ENCODE measurements around the gene VAT1L. TPM values are rescaled to one million over a fixed set of nuclear protein-coding genes. Genes with fewer than 3 reads are reported as not detected.

VAT1L gene
- total RNA-seq, 1 experiment from 2014 or later: 19.1 TPM

DNA sequence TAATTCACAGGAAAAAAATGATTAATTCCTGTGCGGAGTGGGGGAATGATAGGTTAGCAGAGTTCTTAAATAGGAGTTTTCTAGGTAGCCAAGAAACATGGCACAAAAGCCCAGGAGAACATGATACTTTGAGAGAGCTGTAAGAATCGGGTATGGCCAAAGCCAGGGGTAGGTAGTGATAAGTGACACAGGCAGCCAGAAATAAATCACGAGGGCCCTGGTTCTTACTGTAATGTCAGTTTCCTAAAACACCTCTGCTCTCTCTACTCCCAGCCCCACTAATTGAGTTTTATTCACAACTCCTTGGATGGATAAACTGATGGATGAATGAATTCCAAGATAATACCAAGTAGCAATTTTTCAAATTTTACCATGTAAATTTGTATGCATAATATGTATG lies 54.1 kb downstream of the VAT1L start (continued):
- TF ChIP-seq, protein P1, sequence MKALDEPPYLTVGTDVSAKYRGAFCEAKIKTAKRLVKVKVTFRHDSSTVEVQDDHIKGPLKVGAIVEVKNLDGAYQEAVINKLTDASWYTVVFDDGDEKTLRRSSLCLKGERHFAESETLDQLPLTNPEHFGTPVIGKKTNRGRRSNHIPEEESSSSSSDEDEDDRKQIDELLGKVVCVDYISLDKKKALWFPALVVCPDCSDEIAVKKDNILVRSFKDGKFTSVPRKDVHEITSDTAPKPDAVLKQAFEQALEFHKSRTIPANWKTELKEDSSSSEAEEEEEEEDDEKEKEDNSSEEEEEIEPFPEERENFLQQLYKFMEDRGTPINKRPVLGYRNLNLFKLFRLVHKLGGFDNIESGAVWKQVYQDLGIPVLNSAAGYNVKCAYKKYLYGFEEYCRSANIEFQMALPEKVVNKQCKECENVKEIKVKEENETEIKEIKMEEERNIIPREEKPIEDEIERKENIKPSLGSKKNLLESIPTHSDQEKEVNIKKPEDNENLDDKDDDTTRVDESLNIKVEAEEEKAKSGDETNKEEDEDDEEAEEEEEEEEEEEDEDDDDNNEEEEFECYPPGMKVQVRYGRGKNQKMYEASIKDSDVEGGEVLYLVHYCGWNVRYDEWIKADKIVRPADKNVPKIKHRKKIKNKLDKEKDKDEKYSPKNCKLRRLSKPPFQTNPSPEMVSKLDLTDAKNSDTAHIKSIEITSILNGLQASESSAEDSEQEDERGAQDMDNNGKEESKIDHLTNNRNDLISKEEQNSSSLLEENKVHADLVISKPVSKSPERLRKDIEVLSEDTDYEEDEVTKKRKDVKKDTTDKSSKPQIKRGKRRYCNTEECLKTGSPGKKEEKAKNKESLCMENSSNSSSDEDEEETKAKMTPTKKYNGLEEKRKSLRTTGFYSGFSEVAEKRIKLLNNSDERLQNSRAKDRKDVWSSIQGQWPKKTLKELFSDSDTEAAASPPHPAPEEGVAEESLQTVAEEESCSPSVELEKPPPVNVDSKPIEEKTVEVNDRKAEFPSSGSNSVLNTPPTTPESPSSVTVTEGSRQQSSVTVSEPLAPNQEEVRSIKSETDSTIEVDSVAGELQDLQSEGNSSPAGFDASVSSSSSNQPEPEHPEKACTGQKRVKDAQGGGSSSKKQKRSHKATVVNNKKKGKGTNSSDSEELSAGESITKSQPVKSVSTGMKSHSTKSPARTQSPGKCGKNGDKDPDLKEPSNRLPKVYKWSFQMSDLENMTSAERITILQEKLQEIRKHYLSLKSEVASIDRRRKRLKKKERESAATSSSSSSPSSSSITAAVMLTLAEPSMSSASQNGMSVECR (CRISPR knock-in tag; IDR thresholded peaks at IDR 0.05; ENCODE audit: borderline replicate concordance): no peak
- TF ChIP-seq SP1 (CRISPR knock-in tag; conservative IDR thresholded peaks at IDR 0.05) (no peak), GRHL2 (CRISPR knock-in tag; IDR thresholded peaks at IDR 0.05; ENCODE audit: insufficient replicate concordance, severe bottlenecking) (no peak), ZNF671 (CRISPR knock-in tag; IDR thresholded peaks at IDR 0.05) (no peak), ZNF396 (CRISPR knock-in tag; IDR thresholded peaks at IDR 0.05; ENCODE audit: borderline replicate concordance) (no peak), ELF4 (CRISPR knock-in tag; IDR thresholded peaks at IDR 0.05; ENCODE audit: low read depth) (no peak)
- TF ChIP-seq, protein P2, sequence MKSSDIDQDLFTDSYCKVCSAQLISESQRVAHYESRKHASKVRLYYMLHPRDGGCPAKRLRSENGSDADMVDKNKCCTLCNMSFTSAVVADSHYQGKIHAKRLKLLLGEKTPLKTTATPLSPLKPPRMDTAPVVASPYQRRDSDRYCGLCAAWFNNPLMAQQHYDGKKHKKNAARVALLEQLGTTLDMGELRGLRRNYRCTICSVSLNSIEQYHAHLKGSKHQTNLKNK (CRISPR knock-in tag; IDR thresholded peaks at IDR 0.05): no peak

DNA sequence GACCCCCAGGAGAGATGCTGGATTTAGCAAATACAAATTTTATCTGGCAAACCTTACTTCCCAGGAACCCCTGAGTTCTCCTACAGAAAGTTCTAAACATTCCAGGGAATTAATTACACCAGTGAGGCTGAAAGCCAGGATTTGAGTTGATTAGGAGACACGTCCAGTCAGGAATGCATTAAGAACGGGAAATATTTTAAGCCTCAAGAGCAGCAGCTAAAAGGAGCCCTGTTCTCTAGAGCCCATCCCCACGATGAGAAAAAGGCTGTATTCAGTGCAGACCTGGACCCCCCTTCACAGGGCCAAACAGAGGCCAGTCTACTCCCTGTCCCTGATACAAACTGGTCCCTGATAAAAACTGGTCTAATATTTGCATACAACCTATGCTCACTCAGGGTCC lies 55.0 kb downstream of the VAT1L start:
- ChIA-PET CTCF (no interaction called here), POLR2A (no interaction called here)
- TF ChIP-seq MYBL2 (CRISPR knock-in tag; IDR thresholded peaks at IDR 0.05) (no peak), SMAD3 (CRISPR knock-in tag; IDR thresholded peaks at IDR 0.05; ENCODE audit: borderline replicate concordance) (no peak), ZNF121 (CRISPR knock-in tag; IDR thresholded peaks at IDR 0.05) (no peak)
- TF ChIP-seq, protein P2 (CRISPR knock-in tag; IDR thresholded peaks at IDR 0.05): no peak
- TF ChIP-seq, protein P3, sequence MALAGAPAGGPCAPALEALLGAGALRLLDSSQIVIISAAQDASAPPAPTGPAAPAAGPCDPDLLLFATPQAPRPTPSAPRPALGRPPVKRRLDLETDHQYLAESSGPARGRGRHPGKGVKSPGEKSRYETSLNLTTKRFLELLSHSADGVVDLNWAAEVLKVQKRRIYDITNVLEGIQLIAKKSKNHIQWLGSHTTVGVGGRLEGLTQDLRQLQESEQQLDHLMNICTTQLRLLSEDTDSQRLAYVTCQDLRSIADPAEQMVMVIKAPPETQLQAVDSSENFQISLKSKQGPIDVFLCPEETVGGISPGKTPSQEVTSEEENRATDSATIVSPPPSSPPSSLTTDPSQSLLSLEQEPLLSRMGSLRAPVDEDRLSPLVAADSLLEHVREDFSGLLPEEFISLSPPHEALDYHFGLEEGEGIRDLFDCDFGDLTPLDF (CRISPR knock-in tag; IDR thresholded peaks at IDR 0.05): no peak
- ATAC-seq (no peak), DNase-seq (ENCODE audit: low spot score) (no peak)
- Mint-ChIP-seq H3K27ac (no peak overlapping the region), H3K4me3 (no peak overlapping the region), H3K9me3 (no peaks in the 10 kb centered on the region; the same call in 1 of the 2 replicates), H3K36me3 (peaks cover 6% of the 10 kb centered on the region; the same call in 1 of the 2 replicates), H3K27me3 (ENCODE audit: low read depth) (no peaks in the 10 kb centered on the region), H3K4me1 (peaks cover 12% of the 10 kb centered on the region)

DNA sequence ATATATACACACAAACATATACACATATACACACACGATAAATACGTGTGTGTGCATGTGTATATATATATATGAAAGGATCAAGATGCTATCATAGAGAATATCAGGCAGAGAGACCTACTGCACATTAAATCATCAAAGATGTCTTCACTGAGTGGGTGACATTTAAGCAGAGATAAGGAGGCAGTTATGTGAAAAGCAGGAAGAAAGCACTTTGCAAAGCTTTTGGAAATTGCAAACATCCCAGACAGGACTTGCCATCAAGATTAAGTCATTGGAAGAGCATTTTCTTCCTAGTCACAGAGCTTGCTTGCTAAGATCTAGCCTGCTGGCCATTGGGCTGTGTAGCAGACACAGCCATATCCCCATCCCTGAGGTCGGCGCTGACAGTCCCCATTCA lies 56.4 kb downstream of the VAT1L start:
- H3K4me1 Mint-ChIP-seq: 0 out of 2 replicates have a peak, but pooled peaks cover 6% of the 10 kb centered on the region
- no peaks in the 10 kb centered on the region; the same call in 1 of the 2 replicates for H3K9me3 Mint-ChIP-seq
- DNase-seq (ENCODE audit: low spot score) (no peak), ATAC-seq (peak; percentile 50)
- ChIA-PET CTCF (no interaction called here), POLR2A (no interaction called here)
- H3K27me3 Mint-ChIP-seq (ENCODE audit: low read depth): no peaks in the 10 kb centered on the region
- peaks cover 8% of the 10 kb centered on the region; the same call in 1 of the 2 replicates for H3K36me3 Mint-ChIP-seq
- no peak overlapping the region for H3K27ac Mint-ChIP-seq
- H3K4me3 Mint-ChIP-seq: no peak overlapping the region
- TF ChIP-seq, protein P4, sequence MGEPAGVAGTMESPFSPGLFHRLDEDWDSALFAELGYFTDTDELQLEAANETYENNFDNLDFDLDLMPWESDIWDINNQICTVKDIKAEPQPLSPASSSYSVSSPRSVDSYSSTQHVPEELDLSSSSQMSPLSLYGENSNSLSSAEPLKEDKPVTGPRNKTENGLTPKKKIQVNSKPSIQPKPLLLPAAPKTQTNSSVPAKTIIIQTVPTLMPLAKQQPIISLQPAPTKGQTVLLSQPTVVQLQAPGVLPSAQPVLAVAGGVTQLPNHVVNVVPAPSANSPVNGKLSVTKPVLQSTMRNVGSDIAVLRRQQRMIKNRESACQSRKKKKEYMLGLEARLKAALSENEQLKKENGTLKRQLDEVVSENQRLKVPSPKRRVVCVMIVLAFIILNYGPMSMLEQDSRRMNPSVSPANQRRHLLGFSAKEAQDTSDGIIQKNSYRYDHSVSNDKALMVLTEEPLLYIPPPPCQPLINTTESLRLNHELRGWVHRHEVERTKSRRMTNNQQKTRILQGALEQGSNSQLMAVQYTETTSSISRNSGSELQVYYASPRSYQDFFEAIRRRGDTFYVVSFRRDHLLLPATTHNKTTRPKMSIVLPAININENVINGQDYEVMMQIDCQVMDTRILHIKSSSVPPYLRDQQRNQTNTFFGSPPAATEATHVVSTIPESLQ (CRISPR knock-in tag; IDR thresholded peaks at IDR 0.05): no peak
- TF ChIP-seq GABPB1 (CRISPR knock-in tag; IDR thresholded peaks at IDR 0.05) (no peak), TEAD1 (CRISPR knock-in tag; IDR thresholded peaks at IDR 0.05) (no peak), NR3C1 (CRISPR knock-in tag; conservative IDR thresholded peaks at IDR 0.05; ENCODE audit: low read depth) (no peak), FOXP1 (CRISPR knock-in tag; IDR thresholded peaks at IDR 0.05; ENCODE audit: borderline replicate concordance) (no peak), GRHL2 (CRISPR knock-in tag; IDR thresholded peaks at IDR 0.05; ENCODE audit: insufficient replicate concordance, severe bottlenecking) (no peak), FOXK1 (CRISPR knock-in tag; IDR thresholded peaks at IDR 0.05) (no peak)
- TF ChIP-seq, protein P5, sequence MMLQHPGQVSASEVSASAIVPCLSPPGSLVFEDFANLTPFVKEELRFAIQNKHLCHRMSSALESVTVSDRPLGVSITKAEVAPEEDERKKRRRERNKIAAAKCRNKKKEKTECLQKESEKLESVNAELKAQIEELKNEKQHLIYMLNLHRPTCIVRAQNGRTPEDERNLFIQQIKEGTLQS (CRISPR knock-in tag; conservative IDR thresholded peaks at IDR 0.05): no peak
- TF ChIP-seq, protein P6, sequence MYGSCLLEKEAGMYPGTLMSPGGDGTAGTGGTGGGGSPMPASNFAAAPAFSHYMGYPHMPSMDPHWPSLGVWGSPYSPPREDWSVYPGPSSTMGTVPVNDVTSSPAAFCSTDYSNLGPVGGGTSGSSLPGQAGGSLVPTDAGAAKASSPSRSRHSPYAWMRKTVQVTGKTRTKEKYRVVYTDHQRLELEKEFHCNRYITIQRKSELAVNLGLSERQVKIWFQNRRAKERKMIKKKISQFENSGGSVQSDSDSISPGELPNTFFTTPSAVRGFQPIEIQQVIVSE (CRISPR knock-in tag; IDR thresholded peaks at IDR 0.05; ENCODE audit: borderline replicate concordance): no peak
- TF ChIP-seq, protein P7, sequence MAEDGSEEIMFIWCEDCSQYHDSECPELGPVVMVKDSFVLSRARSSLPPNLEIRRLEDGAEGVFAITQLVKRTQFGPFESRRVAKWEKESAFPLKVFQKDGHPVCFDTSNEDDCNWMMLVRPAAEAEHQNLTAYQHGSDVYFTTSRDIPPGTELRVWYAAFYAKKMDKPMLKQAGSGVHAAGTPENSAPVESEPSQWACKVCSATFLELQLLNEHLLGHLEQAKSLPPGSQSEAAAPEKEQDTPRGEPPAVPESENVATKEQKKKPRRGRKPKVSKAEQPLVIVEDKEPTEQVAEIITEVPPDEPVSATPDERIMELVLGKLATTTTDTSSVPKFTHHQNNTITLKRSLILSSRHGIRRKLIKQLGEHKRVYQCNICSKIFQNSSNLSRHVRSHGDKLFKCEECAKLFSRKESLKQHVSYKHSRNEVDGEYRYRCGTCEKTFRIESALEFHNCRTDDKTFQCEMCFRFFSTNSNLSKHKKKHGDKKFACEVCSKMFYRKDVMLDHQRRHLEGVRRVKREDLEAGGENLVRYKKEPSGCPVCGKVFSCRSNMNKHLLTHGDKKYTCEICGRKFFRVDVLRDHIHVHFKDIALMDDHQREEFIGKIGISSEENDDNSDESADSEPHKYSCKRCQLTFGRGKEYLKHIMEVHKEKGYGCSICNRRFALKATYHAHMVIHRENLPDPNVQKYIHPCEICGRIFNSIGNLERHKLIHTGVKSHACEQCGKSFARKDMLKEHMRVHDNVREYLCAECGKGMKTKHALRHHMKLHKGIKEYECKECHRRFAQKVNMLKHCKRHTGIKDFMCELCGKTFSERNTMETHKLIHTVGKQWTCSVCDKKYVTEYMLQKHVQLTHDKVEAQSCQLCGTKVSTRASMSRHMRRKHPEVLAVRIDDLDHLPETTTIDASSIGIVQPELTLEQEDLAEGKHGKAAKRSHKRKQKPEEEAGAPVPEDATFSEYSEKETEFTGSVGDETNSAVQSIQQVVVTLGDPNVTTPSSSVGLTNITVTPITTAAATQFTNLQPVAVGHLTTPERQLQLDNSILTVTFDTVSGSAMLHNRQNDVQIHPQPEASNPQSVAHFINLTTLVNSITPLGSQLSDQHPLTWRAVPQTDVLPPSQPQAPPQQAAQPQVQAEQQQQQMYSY (CRISPR knock-in tag; IDR thresholded peaks at IDR 0.05): no peak
